ENCODE data around the gene SASH3. TPM values are rescaled to one million over a fixed set of nuclear protein-coding genes. Genes with fewer than 3 reads are reported as not detected.

The SASH3 gene
- total and polyA plus RNA-seq, 12 donors: 1.1 to 27.8 (median 13.4) TPM

DNA sequence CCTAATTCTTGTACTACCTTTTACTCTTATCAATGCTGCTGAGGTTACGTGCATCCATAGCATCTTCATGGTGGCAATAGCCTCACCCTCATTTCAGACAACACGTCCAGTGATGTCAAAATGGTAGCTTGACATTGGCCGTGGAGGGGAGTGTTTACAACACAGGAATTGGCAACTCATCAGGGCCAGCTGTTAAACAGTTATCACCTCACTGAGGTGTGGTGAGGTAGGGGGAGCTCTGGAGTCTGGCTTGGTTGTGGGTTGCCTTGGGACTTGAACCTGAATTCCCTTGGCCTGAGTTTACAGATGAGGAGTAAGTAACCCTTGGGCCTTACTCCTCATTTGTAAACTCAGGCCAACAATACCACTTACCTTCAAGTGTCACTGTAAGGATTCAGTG, 10.4 kb downstream of the SASH3 start:
- Histone ChIP-seq H3K4me1 (replicated peaks in 1 of 2) (no peaks in the 10 kb centered on the region), H3K9me3 (replicated peaks in 1 of 3) (no peaks in the 10 kb centered on the region), H3K36me3 (replicated peaks in 1 of 2) (no peaks in the 10 kb centered on the region), H3K4me3 (no peak overlapping the region), H3K27me3 (no peaks in the 10 kb centered on the region), H3K27ac (no peak overlapping the region)
- WGBS, 4 donors: 76 to 90% (median 83%) methylated on average over 3 of the region's 3 CpGs
- DNase-seq: no peak
- TF ChIP-seq, protein P1, sequence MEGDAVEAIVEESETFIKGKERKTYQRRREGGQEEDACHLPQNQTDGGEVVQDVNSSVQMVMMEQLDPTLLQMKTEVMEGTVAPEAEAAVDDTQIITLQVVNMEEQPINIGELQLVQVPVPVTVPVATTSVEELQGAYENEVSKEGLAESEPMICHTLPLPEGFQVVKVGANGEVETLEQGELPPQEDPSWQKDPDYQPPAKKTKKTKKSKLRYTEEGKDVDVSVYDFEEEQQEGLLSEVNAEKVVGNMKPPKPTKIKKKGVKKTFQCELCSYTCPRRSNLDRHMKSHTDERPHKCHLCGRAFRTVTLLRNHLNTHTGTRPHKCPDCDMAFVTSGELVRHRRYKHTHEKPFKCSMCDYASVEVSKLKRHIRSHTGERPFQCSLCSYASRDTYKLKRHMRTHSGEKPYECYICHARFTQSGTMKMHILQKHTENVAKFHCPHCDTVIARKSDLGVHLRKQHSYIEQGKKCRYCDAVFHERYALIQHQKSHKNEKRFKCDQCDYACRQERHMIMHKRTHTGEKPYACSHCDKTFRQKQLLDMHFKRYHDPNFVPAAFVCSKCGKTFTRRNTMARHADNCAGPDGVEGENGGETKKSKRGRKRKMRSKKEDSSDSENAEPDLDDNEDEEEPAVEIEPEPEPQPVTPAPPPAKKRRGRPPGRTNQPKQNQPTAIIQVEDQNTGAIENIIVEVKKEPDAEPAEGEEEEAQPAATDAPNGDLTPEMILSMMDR (IDR thresholded peaks at IDR 0.05): no peak
- no peak for TF ChIP-seq POLR2A (IDR thresholded peaks at IDR 0.05)
- intact Hi-C loops (cut with DNase I): no loop called here

DNA sequence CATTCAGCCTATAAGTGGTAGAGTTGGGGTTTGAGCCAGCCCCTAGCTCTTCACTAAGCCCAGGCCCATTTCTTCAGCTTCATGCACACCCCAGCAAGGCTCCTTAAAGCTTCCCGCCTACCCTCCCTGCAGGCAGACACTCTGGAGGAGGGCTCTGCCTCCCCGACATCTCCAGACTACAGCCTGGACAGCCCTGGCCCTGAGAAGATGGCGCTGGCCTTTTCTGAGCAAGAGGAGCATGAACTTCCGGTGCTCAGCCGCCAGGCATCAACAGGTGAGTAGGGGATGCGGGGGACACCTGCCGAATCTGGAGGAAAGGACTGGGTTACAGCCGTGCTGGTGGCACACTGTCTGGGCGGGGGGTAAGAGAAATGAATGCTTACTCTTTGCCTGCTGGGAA, 11.1 kb downstream of the SASH3 start:
- H3K27ac ChIP-seq: no peak overlapping the region
- no peak for TF ChIP-seq POLR2A (IDR thresholded peaks at IDR 0.05)
- TF ChIP-seq, protein P1 (IDR thresholded peaks at IDR 0.05): no peak
- intact Hi-C loops (cut with DNase I): no loop called here

DNA sequence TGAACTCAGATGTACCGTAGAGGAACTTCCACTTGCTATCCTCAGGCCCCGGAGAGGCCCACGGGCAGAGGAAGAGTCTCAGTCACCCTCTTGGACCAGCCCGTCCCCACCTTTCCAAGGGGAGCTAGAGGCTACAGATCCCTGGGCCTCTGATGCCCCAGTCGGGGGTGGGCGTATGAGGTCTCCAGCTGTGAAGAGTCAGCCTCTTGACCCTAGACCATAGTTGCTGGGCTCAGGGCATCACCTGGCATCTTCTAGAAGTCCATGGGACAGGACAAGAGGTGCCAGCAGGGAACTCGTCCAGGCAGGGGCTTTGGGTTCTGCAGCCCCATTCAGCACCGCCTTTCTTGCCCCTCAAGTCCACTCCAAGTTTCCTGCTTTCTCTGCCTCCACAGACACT, 11.6 kb downstream of the SASH3 start:
- no peaks in the 10 kb centered on the region for H3K9me3 ChIP-seq (replicated peaks in 1 of 3)
- TF ChIP-seq, protein P1 (IDR thresholded peaks at IDR 0.05): no peak
- TF ChIP-seq POLR2A (IDR thresholded peaks at IDR 0.05): no peak
- H3K27ac ChIP-seq: no peak overlapping the region
- no peak for DNase-seq
- H3K4me3 ChIP-seq: no peak overlapping the region
- no peaks in the 10 kb centered on the region for H3K4me1 ChIP-seq (replicated peaks in 1 of 2)
- no peaks in the 10 kb centered on the region for H3K27me3 ChIP-seq
- H3K36me3 ChIP-seq (replicated peaks in 1 of 2): no peaks in the 10 kb centered on the region
- intact Hi-C loops (cut with DNase I): no loop called here
- WGBS, 4 donors: 81 to 93% (median 88%) methylated on average over 5 to 8 of the region's 8 CpGs

More for the DNA sequence above, 11.1 kb downstream of the SASH3 start:
- Histone ChIP-seq H3K4me1 (replicated peaks in 1 of 2) (no peaks in the 10 kb centered on the region), H3K36me3 (replicated peaks in 1 of 2) (no peaks in the 10 kb centered on the region), H3K27me3 (no peaks in the 10 kb centered on the region), H3K9me3 (replicated peaks in 1 of 3) (no peaks in the 10 kb centered on the region), H3K4me3 (no peak overlapping the region)
- 81 to 97% (median 90%) methylated on average over 9 of the region's 9 CpGs for WGBS, 4 donors
- no peak for DNase-seq

DNA sequence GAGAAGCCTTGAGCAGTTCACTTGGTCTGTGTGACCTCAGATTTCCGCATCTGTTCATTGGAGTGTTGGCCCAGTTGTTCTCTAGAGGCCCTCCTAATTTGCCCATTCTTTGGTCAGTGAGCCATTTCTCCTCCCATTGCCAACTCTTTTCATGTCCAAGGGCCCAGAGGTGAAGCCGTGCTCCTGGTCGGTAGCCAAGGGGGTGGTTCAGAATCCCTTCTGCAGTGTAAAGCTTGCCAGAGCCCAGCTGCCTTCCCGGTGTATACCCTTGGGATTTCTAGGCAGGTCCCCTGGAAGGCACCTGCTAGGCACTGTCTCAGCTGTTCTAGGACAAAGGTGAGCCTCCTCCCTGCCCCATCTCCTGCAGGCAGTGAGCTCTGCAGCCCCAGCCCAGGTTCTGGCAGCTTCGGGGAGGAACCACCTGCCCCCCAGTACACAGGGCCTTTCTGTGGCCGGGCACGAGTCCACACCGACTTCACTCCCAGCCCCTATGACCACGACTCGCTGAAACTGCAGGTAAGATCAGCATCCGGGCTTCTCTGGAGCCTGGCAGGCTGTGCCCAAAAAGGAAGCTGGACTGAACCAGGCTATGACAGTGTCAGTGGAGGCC, 12.3 kb downstream of the SASH3 start:
- Histone ChIP-seq H3K36me3 (replicated peaks in 1 of 2) (no peaks in the 10 kb centered on the region), H3K27ac (no peak overlapping the region), H3K4me3 (no peak overlapping the region), H3K9me3 (replicated peaks in 1 of 3) (no peaks in the 10 kb centered on the region), H3K27me3 (no peaks in the 10 kb centered on the region), H3K4me1 (replicated peaks in 1 of 2) (no peaks in the 10 kb centered on the region)
- TF ChIP-seq, protein P1 (IDR thresholded peaks at IDR 0.05): no peak
- no peak for TF ChIP-seq POLR2A (IDR thresholded peaks at IDR 0.05)
- WGBS, 4 donors: 83 to 92% (median 89%) methylated on average over 2 to 11 of the region's 11 CpGs
- DNase-seq: no peak
- intact Hi-C loops (cut with DNase I): no loop called here
